ENCODE results near the gene CTNNA2. TPM values are rescaled to one million over a fixed set of nuclear protein-coding genes. Genes with fewer than 3 reads are reported as not detected.

Gene CTNNA2
- total and polyA plus RNA-seq, 2 of the 8 experiments (the other 6 are each of a cell fraction or from before 2014, with no cell fraction given), result 3.9 to 9.0 TPM

DNA sequence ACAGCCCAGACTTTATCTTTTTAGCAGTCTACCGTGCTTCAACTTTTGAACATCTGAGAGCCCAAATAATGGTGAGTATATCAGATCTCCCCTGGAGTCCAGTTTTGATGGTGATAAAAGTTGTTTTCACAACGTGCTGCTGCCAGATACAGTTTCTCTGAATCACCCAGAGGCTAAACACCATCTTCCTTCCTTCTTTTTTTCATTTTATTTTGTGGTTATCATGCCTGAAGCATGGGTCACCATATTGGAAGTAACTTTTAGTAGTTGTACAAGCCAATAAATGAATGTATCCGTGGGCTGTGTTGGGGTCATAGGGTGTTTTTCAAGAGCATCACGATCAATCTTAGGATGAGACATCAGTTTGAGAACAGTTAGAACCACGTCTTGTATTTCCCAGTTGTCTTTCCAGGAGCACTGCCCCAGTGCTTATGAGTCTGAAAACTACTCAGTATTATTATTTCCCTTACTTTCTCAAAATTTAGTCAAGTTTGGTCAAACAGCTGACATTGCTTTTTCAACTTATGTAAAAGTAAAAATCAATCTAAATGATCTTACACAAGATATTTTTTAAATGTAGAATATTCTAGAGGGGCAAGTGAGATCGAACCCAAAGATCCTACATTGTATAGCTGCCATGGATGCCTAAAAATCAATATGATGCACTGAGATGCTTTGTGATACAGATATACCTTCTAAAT, 311.4 kb downstream of the CTNNA2 start (continued):
- no peak for TF ChIP-seq EZH2 (IDR thresholded peaks at IDR 0.05; ENCODE audit: low read depth, low read length, severe bottlenecking)
- TF ChIP-seq PHF8 (conservative IDR thresholded peaks at IDR 0.05; ENCODE audit: low read depth, low read length), result no peak
- no peak for TF ChIP-seq TEAD4 (IDR thresholded peaks at IDR 0.05; ENCODE audit: low read depth, low read length)
- TF ChIP-seq GTF2F1 (IDR thresholded peaks at IDR 0.05; ENCODE audit: borderline replicate concordance, low read depth, low read length), result no peak
- TF ChIP-seq ASH2L (IDR thresholded peaks at IDR 0.05; ENCODE audit: low read length), result no peak
- no peak for TF ChIP-seq RAD21 (IDR thresholded peaks at IDR 0.05 in 1 of 2, conservative IDR thresholded peaks at IDR 0.05 in 1 of 2; ENCODE audit: low read depth in 2 of 2, low read length in 2 of 2)
- no peak for TF ChIP-seq SIN3A (conservative IDR thresholded peaks at IDR 0.05 in 1 of 2, IDR thresholded peaks at IDR 0.05 in 1 of 2; ENCODE audit: low read depth in 1 of 2, low read length in 2 of 2)
- TF ChIP-seq, protein P1, sequence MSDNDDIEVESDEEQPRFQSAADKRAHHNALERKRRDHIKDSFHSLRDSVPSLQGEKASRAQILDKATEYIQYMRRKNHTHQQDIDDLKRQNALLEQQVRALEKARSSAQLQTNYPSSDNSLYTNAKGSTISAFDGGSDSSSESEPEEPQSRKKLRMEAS (IDR thresholded peaks at IDR 0.05), result no peak

Data from H1 (cell line).